NCI-H345 (cell line): ENCODE data around the gene SH2D1B.
"Not testable (repeated sequence)": the region's sequence is repeated elsewhere in the genome, so short reads cannot be mapped to it uniquely, and the experiment has no call there.

ENCODE experiments used
- DNase-seq: peaks from one replicate; lab custom pipeline; 2025; lab: John Stamatoyannopoulos, UW

The SH2D1B gene

DNA sequence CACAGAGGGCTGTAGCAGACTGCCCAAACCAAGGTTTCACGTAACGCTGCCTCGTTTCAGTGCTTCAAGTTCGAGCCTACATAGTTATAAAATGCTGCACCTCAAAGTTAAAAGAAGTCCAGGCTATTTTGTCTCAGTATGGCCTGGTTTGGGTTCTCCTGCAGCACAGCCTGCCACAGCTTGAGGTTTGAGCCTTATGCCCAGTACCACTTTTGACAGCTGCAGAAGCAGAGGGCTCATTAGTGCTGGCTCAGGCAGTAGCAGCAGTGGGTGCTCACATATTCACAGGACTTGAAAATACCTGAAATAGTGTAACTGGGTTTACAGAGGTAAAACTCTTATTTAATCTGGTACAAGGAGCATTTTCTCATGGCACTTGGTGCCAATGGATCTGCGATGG is 50.6 kb downstream of the SH2D1B start:
- no peak for DNase-seq

DNA sequence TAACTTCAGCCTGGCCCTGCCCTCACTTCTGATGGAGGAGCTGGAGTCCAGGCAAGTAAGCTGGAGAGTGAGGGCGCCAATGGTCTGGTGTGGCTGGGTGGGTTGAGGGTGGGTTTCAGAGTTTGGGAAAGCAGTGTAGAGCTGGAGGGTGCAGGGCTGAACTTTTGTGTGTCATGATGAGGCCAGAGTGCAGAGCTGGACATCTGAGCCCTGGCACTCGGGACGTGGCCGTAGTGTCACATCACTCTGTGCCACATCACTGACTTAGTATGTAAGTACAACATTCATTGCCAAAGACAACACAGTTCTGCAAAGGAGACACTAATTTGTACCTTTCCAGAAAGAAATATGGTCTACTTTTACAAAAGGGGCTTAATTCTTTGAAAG is 51.1 kb downstream of the SH2D1B start:
- no peak for DNase-seq

DNA sequence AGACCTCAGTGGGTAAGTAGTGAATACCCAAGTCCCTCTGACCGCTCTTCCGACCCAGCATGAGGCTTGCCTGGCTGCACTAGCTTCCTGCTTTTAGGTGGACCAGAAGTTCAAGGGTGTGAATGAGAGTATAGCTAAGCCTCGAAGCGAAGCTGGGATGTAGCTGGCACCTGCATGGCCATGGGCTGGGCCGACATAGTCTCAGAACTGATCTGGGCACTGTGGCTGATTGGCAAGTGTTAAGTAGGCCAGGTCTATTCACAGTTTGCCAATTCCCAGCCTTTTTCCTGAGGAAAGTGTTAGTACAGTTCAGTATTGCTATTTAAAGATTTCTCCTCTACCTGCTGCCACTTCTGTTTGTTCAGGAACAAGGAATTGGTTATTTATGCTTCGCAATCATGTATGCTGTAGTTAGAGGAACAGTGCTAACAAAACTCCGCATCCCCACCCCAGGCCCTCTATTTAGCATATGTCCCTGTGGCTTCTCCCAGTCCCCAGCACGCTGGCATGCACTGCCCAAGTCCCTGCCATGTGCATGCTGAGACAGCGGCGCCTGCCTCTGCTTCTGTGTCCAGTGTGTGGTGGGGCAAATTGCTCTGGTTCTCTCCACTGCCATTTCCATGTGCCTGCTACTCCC is 51.6 kb downstream of the SH2D1B start:
- no peak for DNase-seq

DNA sequence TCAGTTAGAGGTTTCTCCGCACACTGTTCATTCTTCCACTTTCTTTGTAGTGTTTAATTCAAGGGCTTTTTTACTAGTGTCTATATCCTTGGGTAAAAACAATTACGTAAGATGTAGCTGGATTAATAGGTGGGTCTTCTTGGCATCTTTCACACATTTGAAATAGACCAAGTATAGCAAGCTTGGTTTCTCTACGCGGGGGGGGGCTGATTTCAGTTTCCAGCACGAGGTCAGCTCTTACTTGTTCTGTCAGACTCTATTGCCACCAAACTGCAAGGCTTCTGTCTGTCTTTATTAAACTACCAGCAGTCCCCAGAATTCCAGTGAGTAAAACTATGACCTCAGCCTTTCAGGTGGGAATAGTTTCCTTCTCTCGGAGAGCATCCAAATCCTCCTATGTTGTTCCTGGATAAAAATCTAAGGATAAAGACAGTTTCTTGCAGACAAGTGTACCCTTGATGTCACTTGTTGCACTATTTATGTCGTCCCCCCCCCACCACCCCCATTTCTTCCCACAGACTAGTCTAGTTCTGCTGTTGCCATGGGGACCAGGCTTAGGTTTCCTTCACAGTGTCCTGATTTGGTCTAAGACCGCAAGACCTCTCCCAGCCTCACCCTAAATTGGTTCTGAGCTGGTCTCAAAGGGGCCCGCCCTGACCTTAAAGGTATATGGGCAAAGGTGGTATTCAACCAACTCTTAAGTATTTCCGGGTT is 52.3 kb downstream of the SH2D1B start:
- DNase-seq = no peak

DNA sequence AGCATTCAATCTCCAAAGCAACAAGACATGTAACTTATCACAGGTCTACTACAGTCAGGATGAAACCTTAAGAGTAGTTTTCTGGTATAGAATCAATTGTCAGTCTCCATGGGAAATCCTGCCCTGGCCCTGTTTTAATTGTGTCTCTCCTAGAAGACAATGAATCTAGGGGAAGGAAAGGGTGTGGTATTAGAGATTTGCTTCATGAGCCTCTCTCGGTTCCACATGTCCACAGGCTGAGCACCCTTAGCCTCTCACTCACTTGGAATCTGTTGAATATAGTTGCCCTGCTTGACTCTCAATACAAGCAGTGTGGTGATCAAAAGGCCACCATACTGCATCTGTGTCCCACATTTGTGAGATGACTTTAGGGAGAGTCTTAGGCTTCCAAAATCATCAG is 53.0 kb downstream of the SH2D1B start:
- DNase-seq = no peak

DNA sequence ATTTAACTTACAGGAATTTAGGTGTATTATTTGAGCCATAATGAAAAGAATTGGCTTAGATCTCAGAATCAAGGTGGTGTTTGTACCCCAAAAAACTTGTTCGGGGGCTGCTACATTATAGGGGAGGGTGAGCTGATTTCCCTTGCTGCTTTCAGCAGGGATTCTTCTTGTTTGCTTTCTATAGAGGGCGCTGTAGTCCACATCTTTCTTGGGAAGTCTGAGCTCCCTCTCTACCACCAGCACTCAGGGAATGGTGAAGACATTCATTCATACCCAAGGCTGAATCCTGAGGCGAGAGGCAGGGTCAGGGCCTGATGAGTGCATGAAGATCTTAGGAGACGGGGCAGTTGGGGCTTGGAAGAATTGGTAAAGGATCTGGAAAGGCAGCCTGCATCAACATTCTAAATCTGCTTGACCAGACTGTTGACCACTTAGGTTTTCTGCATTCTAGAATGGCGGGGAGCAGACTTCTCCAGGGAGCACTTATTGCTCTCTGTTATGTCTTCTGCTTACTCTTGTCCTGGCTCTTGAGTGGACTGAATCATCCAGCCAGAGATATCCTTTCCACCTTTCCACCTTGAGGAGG is 54.2 kb downstream of the SH2D1B start:
- DNase-seq = no peak

DNA sequence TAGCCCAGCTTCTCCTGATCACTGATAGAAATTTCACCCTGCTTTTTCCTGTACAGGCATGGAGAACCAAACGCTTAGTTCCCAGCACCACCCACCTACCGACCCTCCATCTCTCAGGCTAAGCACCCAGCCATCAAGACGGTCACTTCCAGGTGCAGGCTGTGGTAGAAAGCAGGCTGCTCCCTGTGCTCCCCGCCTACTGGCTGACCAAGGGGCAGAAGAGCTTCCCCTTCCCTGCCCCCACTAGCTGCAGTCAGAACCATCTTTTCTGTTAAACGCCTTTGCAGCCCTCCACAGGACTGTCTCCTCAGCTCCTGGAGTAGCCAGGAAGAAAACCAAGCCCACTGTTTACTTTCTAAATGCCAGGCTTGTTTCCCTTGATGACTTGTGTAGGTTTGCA is 58.2 kb downstream of the SH2D1B start:
- DNase-seq = no peak

DNA sequence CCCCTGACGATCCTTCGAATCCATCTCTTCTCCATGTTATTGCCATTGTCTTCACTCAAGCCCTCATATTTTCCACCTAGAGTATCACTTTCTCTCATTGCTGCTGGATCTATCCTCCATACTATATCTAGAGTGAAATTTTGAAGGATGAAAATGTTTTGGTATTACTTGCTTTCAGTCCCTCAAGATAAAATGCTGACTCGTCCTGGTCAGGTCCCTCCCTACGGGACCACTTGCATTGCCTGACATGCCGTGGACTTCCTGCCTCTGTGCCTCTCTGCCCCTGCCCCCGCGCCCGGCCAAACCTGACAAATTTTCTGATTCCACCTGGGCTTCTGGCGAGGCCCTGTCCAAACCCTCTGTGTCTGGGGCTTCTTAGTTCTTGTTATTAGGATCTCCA is 58.9 kb downstream of the SH2D1B start:
- no peak for DNase-seq

DNA sequence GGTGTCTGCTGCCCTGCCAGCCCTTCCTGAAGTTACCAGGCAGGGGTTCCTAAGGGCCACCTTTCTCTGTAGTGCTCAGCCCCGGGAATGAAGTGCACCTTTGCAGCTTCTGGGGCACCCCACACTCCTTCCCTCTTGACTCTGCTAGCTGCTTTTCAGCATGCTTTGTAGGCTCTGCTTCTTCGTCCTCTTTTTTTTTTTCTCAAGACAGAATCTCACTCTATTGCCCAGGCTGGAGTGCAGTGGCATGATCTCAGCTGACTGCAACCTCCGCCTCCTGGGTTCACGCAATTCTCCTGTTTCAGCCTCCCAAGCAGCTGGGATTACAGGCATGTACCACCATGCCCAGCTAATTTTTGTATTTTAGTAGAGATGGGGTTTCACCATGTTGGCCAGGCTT is 60.1 kb downstream of the SH2D1B start:
- not testable (repeated sequence) for DNase-seq

DNA sequence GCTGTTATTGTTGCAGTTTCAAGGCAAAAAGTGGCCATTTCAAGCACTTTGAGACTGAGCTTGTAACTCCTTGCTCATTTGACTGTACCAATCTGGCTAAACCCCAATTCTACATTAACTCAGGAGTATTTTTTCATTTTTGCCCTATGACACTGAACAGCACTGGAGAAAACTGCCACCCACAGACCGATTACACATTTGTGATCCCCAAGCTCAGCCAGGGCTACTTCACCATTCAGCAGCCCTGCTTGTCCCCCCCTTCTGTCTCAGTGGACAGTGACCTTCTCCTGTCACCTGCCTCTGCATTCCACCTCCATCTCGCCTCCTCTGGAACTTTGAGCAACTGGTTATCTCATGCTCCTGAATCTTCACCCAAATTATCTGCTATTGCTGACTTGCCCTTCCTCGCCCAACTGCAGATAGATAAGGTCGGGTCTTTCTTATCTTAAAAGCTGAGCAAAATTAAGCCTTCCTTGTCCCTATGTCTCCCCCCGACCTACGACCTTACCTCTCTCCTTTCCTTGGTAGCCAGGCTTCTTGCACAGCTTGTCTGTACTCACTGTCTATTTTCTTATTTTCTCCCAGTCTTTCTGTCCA is 60.6 kb downstream of the SH2D1B start:
- DNase-seq = no peak

DNA sequence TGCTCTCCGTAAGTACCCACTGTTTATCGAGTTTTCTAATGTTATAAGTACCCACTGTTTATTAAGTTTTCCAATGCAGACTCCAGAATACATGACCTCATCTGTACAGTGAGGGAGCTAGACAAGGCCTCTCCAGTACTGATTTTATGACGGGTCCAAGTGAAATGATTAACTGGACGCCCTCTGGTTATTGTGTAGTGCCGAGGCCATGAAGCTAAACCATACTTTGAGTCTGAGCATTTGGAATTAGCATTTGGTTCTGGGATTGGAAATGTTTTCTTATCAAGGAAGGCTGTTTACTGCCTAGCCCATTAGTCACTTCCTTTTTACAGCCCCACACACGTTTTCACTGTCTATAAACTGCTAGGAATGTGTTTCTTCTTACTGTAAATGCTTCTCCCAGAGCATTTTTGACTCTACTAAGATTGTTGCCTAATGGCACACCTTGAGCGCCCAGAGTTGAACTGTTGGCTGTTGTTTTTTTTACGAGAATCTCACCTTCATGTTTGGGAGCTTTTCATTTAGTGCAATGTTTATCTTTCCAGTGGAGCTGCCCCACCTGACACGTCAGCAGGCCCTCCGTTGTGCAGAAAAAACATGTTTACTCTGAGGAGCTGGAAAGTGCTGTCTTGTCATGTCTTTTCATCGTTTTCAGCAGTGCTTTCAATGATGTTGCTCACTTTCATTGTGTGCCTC is 62.2 kb downstream of the SH2D1B start:
- DNase-seq = peak; percentile 18

DNA sequence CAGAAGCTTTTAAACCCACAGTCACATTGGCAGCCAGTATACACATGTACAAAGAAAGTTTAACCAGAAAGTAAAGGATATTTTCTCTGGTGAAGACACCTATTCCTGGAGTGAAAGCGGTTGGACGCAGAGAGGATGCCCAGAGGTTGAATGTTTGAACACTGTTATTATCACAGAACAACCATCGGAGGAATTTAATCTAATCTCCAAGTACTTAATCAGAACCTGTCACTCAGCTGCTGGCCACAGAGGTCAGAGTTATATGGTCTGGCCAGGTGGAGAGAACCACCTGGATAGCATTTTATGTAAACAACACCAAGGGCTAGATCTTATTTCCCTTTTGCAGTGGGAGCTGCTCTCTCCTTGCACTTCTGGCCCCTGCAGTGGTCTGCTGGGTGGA is 64.7 kb downstream of the SH2D1B start:
- DNase-seq = no peak
